T-helper 1 cell (primary cell): ENCODE data around the gene PLCB2.

Source experiments
- DNase-seq, 5 donors: peaks; one replicate each; pipeline ENCODE4 v3.0.0-alpha.2; 2012 to 2020

PLCB2 gene

DNA sequence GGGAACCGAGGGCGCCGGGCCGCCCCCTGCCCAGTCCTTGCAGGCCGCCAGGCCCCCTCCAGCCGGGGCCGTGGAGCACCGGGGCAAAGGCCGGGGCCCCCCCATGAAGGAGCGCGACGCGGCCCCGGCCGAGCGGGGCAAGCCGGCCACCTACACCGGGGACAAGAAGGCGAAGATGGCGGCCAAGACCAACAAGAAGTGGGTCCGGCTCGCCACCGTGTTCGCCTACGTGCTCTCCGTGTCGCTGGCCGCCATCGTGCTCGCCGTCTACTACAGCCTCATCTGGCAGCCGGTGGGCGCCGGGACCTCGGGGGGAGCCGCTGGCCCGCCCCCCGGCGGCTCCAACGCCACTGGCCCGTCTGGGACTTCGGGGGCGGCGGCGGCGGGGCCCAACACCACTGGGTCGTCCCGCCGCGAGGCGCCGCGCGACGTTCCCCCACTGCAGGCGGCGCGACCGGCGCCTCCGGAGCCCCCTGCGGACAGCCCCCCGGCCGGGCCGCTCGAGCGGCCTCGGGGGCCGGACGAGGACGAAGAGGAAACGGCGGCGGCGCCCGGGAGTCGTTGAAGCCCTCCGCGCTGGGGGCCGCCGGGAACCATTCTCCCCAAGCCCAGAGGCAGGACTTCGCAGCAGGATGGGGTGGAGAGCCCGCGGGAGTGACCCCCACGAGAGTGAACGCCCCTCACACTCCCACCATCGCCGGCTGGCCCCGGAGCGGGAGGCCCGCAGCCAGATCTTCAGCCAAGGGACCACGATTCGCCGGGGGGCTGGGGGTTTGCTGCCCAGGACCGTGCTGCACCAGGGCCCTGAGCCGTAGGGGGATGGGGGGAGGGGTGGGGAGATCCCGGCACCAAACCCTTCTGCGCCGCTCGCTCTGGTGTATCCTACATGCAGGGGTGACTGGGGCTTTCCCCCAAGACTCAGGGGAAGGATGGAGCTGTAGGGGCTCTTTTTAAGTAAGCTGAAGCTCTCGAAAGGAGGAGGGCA lies 16.5 kb upstream of the PLCB2 start:
- peak in 1 of 5 donors; percentile 25 for DNase-seq

DNA sequence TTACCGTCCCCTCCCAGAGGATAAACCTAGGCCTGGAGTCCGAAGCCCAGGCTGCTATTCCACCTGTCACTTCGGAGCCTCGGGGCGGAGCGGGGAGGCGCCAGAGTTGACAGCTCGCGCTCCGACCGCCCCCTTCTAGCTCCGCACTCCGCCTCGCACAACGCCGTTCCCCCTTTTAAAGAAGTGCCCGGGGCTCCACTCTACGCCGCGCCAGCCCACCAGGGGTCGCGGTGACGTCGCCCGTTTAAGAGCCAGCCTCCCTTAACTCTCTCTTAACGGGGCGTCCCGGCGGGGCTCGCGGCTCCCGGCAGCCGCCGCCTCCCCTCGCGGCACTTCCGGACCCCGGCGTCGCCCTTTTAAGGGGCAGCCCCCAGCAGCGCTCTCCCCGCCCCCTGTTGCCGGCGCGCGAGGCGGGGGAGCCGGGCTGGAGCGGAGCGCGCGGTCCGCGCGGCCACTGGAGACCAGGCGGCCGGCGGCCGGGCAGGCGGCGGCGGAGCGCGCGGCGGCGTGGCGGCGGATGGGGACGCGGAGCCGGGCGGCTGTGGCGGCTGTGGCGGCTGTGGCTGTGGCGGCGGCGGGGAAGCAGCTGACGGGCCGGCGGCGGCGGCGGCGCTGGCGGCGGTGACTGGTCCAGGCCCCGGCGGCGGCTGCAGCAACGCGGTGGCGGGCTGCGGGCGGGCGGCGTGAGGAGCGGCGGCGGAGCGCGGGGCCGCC lies 15.7 kb upstream of the PLCB2 start, which contains the start of gene INAFM2:
Gene INAFM2 (plus strand): TSS at position 454 of the 714 bp plus-strand sequence. CDS start 364 bp downstream, outside the sequence.
- peak; percentile 75 to 91 (median 83) for DNase-seq

DNA sequence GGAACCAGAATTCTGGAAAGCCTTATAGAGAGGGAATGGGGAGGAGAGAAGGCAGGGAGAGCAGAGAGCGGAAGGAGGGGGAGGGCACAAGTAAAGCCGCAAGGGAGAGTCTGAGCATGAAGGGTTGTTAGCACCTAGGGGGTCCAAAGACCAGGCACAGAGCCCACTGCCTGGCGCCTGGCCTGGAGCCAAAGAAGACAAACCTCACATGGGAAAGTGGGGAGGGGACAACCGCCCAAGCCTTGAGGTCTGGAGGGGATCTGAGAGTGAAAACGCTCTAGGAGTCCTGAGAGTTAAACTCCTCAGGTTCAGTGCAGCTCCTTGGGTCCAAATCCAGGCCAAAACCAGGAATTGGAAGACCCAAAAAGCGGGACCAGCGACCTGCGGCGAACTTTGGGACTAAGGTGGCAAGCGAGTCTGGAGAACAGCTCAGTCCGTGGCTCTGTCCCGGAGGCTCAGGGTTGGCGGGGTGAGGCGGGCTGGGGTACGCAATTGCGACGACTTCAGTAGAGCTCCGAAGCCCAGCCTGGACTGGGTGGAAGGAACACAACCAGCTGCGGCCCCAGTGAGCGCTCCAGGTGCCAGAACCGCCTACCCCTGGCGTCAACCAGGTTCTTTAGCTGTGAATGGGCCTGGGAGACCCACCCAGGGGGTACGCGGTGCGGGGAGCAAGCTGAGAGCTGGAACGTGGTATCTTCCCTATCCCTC lies 14.9 kb upstream of the PLCB2 start:
- no peak for DNase-seq

DNA sequence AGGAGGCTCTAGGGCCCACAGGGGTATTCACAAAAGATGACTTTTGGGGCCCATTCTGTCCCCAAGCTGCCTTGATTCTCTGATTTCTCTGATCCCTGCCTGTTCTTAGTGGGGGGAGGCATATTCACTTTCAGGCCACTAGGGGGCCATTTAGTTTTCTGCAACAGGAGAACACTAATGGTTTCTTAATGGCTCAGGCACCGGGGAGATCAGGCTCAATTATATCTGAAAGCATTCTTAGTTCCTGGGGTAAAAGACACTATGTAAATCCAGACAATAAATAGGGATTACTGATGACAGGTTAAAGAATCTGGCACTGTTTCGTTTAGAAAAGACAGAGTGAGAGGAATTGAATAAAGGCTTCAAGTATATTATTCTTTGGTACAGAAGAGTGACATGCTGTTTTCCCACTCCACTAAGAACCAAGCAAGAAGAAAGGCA lies 13.2 kb upstream of the PLCB2 start:
- peak in 4 of 5 donors; percentile 33 to 63 (median 44) for DNase-seq

DNA sequence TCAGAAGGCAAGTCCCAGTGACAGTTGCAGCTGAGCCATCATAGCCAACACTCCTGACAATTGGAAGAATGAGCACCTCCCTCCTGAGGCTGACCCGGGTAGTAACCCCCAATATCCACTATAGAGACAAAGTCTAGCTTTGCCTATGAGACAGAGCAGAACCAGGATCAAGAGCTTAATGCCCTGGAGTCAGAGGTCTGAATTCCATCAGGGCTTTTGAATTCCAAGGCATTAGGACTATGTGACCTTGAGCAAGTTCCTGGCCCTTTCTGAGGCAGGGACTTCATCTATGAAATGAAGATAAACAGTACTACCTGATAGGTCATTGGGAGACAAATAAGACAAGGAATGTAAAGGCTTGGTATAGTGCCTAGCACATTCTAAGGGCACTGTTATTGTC lies 12.7 kb upstream of the PLCB2 start:
- no peak for DNase-seq

DNA sequence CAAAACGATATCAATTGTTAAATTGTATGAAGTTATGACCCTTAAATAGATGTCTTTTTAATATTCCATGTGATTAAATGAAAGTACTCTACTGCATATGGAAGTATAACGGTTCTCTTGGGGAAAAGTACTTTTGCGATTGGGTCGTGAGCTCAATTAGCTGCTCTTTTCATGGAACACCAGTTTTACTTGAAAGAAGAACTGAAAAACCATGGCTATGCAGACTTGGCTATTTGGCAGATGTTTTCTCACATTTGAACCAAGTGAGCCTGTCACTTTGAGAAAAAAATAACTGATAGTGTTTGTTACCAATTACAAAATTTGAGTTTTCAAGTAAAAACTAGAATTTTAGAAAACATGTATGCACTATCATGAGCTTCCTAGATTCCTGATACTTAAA lies 9.8 kb upstream of the PLCB2 start:
- DNase-seq: no peak

DNA sequence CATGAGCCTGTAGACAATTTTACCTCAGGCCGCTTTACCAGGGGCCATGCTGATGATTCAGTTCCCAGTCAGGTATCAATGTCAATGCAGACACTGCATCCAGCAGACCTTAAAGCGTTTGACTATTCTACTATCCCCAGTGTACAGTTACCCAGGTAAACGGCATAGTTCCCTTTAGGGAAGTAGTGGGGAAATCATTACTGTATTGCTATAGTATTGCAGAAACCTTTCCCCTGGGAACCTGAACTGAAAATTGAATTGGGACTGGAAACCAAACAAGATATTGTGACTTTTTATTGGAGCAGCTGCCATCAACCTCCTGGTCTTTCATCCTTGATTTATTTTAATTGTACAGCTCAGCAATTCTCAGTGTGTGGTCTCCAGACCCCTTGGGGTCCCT lies 9.2 kb upstream of the PLCB2 start:
- DNase-seq: no peak

DNA sequence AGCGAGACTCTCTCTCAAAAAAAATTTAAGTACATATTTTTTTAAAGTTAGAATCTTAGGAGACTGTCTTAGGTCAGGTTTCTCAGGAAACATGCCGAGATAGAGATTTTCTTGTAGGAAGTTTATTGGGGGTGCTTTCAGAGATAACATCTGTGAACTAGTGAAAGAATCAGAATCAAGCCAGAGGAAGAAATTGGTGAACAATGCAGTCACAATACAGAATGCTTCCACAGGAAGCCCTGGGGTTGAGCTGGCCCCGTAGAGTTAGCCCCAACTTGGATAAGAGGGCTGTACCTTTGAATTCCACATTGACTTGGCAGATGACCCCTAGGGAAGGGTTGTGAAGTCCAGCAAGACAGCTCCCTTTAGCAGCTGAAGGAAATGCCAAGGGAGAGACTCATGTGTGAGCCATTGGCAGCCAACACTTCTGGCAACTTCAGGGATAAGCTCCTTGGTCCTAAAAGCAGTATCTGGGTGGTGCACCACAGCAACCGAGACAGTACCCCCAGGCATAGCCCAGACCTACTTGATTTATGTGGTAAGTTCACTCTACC lies 7.1 kb upstream of the PLCB2 start:
- no peak for DNase-seq

DNA sequence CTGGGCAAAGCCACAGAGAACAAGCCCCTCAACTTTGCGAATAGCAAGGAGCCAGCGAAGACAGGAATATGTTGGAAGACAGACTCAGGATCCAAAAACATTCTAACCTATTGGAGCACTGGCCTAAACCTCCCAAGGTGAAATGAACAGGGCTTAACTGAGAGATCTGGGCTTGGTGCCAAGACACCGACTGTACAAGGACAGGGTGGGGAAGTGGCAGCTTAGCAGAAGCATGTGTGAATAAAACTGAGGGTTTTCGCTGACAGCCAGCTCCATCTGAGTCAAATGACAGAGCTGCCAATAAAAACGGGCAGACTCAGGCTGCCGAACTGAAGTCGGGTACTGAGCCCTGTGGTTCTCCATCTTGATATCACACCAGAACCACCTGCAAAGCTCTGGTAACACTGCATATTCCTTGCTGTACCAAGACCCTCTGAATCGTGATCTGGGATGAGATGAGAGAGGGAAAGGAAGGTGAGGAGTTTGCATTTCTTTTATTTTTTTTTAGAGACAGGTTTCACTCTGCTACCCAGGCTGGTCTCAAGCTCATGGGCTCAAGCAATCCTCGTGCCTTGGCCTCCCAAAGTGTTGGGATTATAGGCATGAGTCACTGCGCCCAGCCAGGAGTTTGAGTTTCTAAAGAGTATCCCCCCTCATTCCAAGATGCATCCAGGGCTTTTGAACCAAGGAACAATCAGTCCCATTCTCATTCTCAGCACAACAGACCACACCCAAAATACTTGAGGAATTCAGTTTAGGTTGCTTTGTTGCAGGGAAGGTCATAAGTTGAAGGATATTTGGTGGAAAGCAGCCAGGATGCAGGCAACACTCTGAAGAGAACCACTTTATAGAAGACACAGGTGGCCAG lies 6.0 kb upstream of the PLCB2 start:
- DNase-seq: no peak

DNA sequence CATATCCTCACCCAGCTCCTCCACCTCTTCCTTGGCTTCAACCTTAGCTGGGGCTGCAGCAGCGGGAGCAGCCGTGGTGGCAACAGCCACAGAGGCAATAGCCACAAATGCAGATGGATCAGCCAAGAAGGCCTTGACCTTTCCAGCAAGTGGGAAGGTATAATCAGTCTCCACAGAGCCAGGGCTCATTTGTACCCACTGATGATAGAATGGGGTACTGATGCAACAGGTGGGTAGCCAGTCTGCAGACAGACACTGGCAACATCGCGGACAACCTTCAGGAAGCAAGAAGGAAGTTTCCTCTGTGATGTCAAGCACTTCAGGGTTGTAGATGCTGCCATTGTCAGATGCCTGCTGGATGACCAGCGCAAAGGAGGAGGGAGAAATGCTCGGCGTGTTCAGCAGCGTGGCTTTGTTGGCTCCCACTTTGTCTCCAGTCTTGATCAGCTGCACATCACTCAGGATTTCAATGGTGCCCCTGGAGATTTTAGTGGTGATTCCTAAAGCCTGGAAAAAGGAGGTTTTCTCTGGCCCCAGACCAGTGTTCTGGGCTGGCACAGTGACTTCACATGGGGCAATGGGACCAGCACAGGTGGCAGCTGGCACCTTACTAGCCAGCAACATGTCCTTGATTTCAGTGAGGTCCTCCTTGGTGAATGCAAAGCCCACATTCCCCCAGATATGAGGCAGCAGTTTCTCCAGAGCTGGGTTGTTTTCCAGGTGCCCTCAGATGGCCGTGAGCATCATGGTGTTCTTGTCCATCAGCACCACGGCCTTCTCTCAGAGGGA lies 4.8 kb upstream of the PLCB2 start:
- no peak for DNase-seq

DNA sequence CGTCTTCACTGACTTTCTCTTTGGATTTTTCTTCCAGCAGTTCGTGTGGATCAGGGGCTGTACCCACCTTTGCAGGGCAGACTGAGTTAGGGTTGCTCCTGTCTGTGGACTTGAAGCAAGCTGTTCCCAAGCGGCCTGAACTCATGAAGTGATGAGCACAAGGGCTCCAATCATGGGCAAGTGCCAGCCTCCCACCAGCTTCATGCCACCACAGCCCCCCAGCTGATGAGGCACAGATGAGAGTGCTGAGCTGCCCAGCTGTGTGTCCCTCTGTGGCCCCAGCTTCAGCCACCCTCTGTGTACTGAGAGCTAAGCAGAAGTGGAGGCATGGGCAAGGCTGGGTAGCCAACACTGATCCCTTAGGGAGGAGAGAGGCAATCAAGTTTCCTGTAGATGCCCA lies 3.3 kb upstream of the PLCB2 start:
- DNase-seq: no peak

DNA sequence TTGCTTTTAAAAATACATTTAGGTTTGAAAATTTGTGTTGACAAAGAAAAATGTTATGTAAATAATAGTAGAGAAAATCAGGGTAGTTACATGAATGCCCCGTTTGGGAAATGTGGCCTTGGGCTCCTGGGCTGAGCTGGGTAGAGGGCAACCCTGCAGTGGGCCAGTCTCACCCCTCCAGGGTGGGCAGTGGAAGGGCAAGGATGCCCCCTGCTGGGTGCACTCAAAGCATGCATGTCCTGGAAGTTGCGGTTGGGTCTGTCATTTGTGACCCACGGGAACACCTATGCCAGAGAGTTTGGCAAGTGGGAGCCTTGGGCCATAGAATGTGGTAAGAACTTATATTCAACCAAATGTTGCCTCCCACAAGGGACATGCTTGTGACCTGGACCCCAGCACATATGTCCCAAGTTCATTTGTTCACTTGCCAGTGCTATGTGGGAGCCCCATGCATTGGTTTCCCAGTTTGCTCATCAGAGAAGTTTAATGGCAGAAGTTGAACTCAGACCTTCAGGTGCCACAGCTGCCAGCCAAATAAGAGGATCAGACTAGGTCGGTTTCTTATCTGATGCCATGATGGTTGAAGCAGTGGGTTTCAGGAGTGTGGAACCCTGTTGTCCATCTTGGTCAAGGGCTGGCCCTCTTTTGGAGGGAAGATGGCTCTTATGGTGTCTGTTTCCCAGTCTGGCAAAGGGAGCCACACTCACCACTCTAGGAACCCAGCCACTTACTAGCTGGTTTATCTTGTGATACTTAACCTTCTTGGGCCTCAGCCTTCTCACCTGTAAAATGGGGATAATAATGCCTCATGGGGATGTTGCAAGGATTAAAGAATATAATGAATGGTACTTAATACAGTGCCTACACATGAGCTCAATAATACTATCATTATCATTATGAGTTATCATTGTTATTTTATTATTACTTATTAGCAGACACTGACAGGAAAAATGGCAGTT lies 2.5 kb upstream of the PLCB2 start:
- peak in 3 of 5 donors; percentile 40 to 67 (median 40) for DNase-seq

DNA sequence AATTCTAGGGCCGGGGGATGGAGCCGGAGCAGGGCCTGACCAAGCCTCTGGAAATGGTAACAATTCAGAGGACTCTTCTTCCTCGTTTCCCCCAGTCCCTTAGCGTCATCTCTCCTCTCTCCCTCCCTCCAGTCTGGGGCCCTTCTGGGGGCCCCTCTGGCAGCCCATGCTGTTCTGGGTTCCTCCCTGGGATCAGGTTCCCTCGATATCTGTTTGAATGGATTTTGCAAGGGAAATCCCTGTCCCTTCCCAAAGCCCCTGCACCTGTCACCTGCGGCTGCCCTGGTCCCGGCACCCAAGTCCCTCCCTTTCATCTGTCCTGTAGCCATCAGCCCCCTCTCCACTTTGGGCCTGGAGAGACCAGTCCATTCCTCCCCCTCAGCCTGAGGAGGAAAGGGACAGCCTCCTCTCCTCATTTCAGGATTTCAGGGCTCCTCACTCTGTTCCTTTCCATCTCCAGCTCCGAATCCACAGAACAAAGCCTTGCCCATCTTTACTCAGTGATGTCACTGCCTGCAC lies 1.7 kb upstream of the PLCB2 start:
- no peak for DNase-seq

DNA sequence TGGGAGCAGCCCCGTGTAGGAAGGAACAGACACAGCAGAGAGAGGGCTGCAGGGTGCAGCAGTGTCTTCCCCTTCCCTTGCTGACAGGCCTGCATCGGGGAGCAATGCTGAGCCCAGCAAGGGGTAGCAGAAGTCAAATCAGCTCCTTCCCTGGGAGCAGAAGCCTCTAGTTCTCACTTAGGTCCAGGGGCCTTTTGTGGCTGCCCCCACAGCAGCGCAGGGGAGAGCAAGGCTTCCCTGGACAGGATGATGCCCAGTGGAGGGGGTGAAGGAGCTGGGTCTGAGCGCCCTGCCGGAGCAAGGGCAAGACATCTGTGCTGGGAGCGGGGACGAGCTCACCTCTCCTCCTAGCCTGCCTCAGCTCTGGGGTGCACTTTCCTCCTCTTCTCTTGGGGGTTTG lies 827 bp downstream of the PLCB2 start:
- DNase-seq: no peak

DNA sequence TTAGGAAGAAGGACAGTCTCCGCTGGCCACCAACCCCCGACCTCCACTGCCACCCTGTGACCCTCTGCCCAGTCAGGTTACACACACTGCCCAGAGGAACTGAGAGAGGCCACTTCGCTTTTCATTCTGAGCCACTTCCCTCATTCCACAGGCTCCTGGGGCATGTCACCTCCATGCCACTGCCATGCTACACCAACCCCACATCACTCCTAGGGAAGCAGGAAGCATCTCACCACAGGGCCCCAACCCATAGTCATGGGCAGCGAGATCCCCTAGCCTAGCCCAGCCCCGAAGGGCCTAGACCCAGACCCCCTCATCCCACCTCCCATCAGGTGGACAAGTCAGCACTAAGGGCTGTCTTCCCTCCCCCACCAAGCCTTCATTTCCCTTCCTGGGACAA lies 1.4 kb downstream of the PLCB2 start:
- no peak for DNase-seq

DNA sequence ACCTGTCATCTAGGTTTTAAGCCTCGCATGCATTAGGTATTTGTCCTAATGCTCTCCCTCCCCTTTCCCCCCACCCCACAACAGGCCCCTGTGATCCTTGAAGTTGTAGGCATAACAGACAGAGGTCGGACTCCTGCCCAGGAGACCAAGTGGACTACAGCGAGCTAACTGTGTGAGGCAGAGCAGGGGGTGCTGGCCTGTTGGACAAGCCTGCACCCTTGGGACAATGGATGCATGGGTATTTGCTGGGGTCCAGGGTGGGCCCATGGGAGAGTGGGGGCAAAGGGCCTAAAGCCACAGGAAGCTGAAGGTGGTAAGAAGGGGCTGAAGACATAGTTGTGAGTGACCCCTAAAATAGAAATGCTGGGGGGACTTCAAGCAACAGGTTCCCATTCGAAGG lies 2.5 kb downstream of the PLCB2 start:
- DNase-seq: no peak

DNA sequence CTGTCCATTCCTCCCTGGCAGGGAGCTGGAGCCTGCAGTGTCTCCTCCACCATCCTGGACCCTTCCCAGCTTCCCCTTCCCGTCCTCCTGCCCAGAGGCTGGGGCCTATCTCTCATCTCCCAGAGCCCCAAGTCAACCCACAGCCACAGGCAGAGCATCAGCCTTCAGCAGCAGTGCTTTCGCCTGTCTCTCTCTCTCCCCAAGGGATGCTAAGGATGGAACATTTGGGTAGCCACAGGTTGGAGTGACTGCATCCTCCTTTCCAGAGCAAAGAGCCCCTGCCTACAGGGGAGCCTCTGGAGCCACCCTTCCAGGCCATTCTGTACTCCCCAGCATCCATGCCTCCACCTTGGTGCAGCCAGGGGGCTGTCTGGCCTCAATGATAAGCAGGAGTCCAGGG lies 4.2 kb downstream of the PLCB2 start:
- no peak for DNase-seq

DNA sequence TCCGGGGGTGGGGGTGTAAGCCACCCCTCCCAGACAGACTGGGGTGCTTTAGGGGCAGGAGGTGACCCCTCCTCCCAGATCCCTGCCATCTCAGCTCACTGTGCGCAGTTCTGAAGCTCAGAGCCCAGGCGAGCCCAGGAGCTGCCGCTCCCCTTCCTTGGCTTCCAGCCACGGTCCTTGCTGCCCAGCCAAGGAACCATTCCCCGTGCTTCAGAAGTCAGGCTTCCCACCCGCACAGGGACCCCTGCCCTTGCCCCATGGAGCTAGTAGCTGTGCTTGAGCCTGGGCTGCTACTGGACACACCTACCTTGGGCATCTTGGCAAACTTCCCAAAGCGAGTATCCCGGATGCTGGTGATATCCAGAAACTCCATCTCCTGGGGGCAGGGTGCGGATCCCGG lies 4.8 kb downstream of the PLCB2 start:
- DNase-seq: no peak

DNA sequence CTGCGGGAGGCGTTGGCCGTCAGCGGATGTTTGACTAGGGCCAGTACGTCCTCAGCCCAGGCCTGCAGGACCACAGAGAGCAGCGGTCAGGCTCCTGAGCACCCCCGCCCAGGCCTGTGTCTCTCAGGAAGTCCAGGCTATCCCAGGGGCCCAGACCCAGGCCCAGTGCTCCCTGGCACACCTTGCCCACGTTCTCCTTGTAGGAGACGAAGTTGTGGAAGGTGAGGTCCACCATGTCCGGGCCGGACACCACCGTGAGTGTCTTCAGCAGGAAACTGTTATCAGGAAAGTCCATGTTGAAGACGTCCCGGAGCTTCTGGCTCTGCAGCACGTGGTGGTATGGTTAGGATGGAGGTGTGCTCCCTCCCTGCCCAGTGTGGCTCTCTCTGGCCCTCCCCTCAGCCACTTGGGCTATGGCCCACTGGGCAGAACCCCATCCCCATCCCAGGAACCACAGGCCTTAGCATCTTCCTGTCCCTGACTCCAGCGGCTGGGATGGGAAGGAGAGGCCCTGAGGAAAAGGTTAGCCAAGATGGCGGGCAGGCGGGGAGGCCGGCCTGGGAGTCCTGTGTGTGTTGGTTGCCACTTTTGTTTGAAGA lies 5.3 kb downstream of the PLCB2 start:
- DNase-seq: no peak
